Measurements from ENCODE around the gene FGFRL1.
"Not testable (repeated sequence)": the region's sequence is repeated elsewhere in the genome, so short reads cannot be mapped to it uniquely, and the experiment has no call there.

FGFRL1 gene

GRCh38 chr4:1041936-1042330, 30.5 kb downstream of the FGFRL1 start:
- DNase-seq = no peak

GRCh38 chr4:1042352-1043055, 31.1 kb downstream of the FGFRL1 start:
- no peak for DNase-seq

DNA sequence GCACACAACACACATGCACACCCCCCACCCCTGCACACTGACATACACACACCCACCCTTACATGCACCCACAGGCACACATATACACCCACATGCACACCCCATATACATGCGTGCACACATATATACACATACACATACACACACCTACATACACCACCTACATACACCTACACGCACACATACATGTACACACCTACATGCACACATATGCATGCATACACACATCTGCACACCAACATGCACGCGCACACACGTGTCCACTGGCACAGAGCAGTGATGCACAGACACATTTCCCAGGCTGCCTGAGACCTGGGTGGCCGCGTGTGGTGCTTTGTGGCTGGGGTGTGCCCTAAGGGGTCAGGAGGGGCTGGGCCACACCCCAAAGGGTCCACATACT, 31.7 kb downstream of the FGFRL1 start:
- no peak for DNase-seq

GRCh38 chr4:1043651-1044468, 32.4 kb downstream of the FGFRL1 start:
- DNase-seq = no peak

GRCh38 chr4:1044469-1045192, 33.2 kb downstream of the FGFRL1 start:
- no peak for DNase-seq

DNA sequence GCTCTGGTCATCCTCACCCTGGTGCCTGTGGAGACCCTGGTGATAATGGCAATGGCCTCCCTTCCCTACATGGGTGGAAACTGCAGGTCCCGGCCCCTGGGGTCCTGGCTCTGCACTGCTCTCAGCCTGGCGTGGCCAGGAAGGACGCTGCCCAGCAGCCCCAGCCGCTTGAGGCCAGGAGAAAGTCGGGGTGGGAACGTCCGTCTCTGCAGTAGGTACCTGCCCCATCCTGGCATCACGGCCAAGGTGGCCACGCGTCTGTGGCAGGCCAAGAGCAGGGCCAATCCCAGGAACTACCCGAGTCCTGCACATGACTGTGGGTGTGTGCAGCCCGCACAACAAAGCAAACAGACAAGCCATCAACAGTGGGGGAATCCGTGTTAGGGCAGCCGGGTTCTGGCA, 33.8 kb downstream of the FGFRL1 start:
- DNase-seq = no peak

- no peak for DNase-seq
Measured at GRCh38 chr4:1045595-1046201, 34.3 kb downstream of the FGFRL1 start.

- not testable (repeated sequence) for DNase-seq
Measured at GRCh38 chr4:1046581-1047011, 35.2 kb downstream of the FGFRL1 start.

- no peak for DNase-seq
Measured at GRCh38 chr4:1047106-1047975, 35.9 kb downstream of the FGFRL1 start.

DNA sequence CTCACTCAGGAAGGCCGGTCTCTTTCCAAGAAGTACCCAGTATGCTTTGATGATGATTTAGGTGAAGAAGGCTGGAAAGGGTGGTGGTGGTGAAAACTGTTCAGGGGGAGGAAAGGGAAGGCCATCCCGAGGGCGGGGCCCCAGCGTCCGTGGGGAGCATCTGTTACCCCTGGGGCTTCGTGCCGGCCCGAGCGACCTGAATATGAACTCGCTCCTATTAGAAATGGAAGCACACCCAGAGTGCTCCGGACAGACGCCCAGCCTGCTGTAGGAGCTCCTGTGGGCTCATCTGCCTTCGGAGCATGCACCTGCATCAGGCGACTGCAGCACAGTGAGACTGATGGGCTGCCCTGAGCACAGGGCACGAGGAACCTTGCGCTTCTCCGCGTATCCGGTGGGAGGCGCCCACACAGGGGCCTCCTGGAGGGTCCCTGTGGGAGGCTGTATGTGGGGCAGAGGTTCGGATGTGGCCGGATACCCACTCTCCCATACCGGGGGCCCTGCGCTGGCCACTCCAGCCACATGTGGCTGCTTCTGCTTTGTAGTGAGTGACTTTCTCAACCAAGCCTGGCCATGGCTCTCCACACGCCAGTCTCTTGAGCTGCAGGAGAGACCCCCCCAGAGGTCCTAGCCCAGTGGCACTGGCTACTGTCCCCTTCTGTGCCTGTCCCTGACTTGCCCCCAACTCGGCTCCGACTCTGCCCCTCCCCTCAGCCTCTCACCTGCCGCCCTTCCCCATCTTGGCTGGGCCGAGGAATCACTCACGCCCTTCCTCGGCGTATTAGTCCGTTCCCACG, 36.7 kb downstream of the FGFRL1 start:
- no peak for DNase-seq

GRCh38 chr4:1048773-1049590, 37.6 kb downstream of the FGFRL1 start:
- DNase-seq = no peak

DNA sequence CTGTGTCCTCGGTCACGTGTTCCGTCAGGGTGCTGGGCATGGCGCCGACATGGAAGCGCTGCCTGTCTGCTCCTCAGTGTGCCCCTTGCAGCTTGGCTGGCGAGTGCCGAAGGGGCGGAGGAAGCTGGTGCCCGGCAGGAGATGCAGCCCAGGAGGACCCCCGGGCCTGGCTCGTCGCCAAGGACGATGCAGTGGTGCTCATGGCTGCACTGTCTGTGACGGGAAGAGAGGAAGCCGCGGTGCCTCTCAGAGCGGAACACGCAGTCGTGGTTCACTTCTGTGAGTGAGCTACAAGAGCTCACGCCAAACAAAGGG, 38.1 kb downstream of the FGFRL1 start:
- no peak for DNase-seq

GRCh38 chr4:1050486-1051213, 39.2 kb downstream of the FGFRL1 start:
- no peak for DNase-seq

DNA sequence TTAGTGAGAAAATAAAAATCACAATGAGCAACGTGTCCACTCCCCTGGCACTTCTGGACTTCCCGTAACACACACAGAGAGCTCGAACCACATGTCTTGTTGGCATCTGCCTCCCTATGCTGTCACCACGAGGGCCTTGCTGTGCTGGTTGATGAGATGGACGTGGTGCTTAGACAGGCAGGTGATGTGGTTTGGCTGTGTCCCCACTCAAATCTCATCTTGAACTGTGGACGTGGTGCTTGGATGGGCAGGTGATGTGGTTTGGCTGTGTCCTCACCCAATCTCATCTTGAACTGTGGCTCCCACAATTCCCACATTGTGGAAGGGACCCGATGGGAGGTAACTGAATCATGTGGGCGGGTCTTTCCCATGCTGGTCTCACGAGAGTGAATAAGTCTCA, 40.0 kb downstream of the FGFRL1 start:
- DNase-seq = no peak

- DNase-seq = no peak
Measured at GRCh38 chr4:1052231-1052671, 40.8 kb downstream of the FGFRL1 start.

- no peak for DNase-seq
Measured at GRCh38 chr4:1053080-1053661, 41.7 kb downstream of the FGFRL1 start.

DNA sequence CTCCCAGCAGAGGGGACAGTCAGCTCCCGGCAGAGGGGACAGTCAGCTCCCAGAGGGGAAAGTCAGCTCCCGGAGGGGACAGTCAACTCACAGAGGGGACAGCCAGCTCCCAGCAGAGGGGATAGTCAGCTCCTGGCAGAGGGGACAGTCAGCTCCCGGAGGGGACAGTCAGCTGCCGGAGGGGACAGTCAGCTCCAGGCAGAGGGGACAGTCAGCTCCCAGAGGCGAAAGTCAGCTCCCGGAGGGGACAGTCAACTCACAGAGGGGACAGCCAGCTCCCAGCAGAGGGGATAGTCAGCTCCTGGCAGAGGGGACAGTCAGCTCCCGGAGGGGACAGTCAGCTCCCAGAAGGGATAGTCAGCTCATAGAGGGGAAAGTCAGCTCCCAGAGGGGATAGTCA, 42.5 kb downstream of the FGFRL1 start:
- DNase-seq = not testable (repeated sequence)

DNA sequence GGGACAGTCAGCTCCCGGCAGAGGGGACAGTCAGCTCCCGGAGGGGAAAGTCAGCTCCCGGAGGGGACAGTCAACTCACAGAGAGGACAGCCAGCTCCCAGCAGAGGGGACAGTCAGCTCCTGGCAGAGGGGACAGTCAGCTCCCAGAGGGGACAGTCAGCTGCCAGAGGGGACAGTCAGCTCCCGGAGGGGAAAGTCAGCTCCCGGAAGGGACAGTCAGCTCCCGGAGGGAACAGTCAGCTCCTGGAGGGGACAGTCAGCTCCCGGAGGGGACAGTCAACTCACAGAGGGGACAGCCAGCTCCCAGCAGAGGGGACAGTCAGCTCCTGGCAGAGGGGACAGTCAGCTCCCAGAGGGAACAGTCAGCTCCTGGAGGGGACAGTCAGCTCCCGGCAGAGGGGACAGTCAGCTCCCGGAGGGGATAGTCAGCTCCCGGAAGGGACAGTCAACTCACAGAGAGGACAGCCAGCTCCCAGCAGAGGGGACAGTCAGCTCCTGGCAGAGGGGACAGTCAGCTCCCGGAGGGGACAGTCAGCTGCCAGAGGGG, 43.3 kb downstream of the FGFRL1 start:
- DNase-seq = not testable (repeated sequence)

DNA sequence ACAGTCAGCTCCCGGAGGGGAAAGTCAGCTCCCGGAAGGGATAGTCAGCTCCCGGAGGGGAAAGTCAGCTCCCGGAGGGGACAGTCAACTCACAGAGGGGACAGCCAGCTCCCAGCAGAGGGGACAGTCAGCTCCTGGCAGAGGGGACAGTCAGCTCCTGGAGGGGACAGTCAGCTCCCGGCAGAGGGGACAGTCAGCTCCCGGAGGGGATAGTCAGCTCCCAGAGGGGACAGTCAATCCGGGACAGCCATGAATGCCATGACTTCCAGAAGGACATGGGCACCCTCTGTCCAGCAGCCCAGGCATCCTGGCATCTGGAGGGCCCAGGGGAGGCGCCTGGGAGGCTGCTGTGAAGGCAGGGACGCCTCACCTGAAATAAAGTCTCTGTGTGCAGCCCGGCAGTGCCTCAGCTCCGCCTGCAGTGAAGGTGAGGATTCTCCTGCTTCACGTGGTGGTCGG, 43.8 kb downstream of the FGFRL1 start:
- not testable (repeated sequence) for DNase-seq
